C4-2B (cell line): ENCODE results near the gene FCN2.

Source experiments
- CTCF ChIP-seq: fragments of 450-650 bp; conservative IDR thresholded peaks from 2 replicates; pipeline ENCODE4 v1.5.1; 2017; ENCODE audit warnings: mild to moderate bottlenecking
- ZFX ChIP-seq: fragments of 450-650 bp; IDR thresholded peaks from 2 replicates; pipeline ENCODE4 v1.6.1; 2017

DNA sequence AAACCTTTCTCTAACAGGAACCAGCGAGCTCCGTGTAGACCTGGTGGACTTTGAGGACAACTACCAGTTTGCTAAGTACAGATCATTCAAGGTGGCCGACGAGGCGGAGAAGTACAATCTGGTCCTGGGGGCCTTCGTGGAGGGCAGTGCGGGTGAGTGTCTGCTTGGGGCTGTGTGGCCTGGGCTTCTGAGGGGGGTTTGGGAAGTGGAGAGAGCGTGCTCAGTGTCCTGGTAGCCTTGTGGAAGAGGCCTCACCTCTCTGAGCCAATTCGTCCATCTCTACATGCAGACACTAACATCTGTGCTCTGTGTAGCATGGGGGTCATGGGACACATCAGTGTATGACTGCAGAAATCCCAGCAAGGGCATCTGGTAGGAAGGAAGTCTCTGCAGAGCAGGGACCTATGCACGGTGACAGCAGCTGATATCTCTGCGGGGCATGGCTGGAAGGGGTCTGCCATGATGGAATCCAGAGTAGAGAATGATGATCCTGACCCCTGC lies 5.9 kb downstream of the FCN2 start:
- no peak for TF ChIP-seq CTCF
- TF ChIP-seq ZFX, result no peak
